Stimulated activated CD8-positive, alpha-beta memory T cell treated with anti-CD3 and anti-CD28 coated beads, Interleukin-7, amount 100 ng/mL, for 4 hours (primary cell): ENCODE data around the gene TTI1.

Source experiments
- DNase-seq, 2 donors: peaks; one replicate each; pipeline ENCODE4 v3.0.0-alpha.2; 2020; ENCODE audit warnings: low read depth in 2 of 2

Gene TTI1

DNA sequence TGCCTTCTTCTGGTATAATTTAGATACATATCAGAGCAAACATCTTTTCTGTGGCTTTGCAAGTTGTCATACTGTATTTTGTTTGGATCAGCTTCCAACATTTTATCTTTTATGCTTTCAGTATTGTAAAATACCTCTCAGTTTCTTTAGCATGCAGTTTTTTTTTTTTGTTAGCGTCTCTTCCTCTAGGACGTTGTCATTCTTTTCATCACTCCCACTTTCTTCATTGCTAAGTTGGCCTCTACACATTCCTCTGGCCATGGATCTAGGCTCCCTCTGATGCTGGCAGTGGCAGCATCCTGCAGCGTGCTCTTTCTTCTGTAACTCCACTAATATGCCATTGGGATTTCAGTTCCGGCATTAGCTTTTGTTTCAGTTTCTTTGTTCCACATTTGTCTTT, 22.0 kb upstream of the TTI1 start:
- no peak for DNase-seq

DNA sequence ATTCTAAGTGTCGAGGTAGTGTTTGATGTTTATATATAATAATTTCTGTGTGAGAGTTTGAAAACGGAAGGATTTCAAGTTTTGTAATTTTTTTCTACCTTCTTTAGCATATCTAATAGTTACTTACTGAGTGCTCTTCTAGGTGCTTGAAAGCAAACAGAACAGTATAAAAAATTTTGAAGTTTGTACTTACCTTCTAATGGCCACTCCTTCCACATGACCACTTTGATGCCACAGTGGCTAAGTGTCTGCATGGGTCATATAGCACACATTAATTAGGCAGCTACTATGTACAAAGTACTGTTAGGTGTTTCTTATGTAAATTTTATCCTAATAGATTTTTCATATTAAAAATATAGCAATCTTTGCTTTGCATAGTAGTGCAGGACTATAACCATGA, 21.4 kb upstream of the TTI1 start:
- no peak for DNase-seq

DNA sequence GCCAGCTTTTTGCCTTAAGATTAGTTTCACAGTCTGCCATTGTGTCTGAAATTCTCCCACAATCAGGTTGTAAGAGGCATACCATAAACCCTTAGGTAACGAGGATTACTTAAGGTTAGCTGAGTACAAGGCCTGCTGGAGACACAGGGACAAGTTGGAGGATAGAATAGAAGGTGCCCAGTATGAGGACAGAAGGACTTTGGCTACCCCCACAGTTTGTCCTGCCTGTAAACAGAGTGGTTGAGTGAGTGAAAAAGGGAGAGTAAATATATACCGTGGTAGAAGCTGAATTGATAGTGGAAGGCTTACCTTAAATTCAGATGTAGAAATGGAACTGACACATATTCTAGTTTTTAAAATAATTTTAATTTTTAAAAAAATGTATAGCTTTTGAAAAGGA, 19.6 kb upstream of the TTI1 start:
- no peak for DNase-seq

DNA sequence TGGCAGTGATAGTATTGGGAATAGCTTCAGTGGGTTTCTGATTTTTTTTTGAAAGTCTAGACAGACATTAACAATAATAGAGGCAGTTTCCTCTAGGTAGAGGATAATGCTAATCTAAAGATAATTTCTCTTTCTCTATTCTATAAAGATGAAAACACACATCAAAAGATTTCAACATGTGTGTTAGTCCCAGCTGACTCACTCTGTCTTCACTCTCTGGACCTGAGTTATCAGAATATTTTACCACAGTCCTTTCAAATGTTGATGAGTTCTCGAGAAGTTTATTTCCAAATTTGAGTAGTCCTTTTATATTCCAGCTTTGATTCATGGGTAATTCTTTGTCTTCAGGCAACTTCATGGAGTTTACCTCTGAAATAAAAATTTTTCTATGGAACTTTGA, 17.4 kb upstream of the TTI1 start:
- DNase-seq, result no peak

DNA sequence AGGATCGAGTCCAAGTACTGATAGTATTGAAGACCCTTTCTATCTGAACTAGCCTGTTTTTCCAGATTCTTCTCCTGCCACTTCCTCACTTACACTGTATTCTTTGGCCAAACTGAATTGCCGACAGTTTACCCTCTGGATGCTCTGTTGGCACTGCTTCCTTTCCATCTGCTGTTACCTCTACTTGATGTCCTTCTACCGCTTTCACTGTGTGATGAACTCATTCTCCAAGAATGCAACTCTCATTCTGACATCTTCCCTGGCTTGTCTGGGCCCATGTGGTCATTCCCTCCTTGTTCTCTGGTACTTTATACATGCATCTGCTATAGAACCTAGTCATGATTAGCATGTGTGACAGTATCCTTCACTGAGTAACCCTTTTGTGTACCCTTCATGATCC, 16.5 kb upstream of the TTI1 start:
- no peak for DNase-seq

DNA sequence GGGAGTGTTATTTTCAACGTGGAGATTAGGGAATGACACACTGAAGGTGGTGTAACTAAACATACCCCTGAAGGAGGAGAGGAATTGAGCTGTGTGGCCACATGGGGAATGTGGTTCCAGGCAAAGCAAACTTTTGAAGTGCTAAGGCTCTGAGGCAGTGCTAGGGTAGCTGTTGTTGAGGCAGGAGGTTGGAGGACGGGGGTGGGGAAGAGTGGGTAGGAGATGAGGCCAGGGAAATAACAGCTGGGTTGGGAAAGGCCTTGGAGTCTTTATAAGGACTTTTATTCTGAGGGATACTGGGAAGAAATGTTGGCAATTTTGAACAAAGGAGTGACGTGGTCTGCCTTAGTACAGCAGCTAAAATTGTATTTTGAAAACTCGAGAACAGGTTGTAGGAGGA, 13.3 kb upstream of the TTI1 start:
- no peak for DNase-seq

DNA sequence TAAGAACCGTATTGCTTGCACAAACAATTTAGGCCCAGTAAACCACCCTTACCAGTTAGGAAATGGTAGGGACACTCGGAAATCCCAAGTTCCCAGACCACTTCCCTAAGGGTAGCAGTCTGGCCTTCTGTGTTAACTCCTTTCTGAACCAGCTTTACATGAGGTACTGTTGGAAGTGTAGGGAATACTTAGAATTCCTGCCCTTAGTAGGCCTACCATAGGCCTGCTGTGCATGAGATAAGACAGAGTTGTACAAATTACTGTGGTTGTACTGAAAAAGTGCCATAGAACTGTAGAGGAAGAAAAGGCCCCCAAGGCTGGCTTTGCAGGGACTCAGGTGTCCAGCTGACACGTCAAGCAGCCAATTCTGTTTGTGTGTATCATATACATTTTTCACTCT, 11.4 kb upstream of the TTI1 start:
- DNase-seq, result no peak

DNA sequence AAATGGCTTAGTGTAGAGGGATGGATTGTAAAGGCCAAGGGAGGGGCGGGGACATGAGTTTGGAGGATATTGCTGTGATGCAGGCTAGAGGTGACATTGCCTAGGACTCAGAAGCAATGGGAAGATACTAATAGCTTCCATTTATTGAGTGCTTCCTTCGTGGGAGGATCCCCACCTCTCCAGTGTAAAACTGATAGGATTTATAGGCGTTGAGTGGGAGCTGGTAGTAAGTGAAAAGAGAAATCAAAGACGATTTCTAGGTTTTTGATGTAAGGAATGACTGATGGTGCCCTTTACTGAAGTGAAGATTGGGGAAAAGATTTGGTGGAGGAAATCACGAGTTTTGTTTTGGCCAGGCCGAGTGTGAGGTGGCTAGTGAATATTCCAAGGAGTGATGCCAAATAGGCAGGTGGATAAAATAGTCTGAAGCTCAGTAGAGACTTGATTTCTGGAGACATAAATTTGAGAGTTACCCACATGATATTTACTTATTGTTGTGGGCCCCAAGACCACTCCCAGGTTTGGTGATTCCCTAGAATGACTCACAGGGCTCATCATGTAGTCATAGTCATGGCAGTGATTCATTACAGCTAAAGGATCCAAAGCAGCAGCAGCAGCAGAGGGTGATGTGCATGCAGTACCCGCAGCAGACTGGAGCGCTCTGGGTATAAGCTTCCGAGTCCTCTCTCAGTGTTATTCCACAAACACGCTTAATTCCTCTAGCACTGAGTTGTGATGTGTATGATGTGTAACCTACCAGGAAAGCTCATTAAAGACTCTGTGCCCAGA, 10.4 kb upstream of the TTI1 start:
- DNase-seq, result no peak

DNA sequence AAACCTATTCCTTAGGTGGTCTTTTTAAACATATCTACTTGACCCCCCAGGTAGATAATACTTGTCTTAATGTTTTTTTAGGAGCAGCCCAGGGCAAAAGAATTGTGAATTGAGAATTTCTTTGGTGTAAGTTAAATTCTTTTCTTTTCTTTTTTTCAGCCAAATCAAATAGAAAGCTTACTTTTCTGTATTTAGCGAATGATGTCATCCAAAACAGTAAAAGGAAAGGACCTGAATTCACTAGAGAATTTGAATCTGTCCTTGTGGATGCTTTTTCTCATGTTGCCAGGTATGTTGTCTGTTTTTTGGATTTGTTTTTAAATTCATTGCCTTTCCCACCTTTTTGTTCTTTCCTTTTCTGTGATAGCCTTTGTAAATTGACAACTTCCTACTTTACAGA, 7.0 kb upstream of the TTI1 start:
- no peak for DNase-seq

DNA sequence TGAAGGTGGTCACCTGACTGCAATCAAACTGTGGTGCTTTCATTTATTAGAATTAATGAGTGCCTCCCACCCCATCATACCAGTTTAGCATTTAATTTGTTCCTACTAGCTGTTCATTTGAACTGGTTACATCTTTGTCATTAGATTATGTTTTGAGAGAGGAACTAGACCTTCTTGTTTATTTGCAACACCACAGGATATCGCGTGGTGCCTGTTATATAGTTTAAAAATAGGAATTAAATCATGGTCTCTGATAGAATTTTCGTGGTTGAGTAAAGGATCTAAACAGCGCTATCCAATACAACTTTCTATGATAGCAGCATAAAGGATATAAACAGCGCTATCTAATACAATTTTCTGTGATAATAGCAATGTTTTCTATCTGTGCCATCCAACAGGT, 3.1 kb upstream of the TTI1 start:
- DNase-seq, result no peak

DNA sequence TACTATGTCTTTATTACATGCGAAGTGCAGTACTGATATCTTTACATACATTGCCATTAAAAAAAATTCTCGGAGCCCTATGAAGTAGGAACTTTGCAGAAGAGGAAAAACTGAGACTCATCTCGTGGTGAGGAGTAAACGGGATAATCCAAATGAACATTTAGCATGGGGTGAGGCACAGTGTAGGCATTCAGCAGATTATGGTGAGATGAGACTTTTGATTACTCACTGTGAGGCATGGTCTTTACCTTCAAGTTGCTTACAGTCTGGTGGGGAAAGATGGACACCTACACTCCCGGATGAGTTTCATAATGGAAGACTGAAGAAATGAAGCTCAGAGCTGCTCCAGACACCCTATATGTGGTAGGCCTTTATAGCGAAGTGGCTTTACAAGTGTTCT, 1.7 kb upstream of the TTI1 start:
- no peak for DNase-seq

DNA sequence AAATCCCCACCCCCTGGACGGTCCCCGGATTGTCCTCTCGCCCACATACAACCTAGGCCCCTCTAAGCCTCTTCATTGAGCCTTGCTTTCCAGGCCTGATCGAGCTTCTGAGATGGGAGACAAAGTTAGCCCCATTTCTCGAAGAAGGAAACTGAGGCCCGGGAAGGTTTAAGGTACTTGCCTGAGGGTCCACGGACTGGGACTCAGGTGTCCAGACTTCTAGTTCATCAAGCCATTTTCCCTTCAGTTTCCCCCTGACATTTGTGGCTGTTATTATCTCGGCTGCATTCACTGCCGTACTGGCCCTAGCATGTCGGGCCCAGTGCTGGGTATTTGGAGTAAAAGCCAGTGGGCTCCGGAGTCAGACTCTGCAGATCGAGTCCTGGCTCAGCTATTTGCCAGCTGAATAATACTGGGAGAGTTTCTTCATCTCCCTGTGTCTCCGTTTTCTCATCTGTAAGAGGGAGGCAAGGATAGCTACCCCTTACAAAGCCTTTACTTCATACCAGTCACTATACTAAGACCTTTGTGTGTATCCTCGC, 923 bp upstream of the TTI1 start:
- no peak for DNase-seq

DNA sequence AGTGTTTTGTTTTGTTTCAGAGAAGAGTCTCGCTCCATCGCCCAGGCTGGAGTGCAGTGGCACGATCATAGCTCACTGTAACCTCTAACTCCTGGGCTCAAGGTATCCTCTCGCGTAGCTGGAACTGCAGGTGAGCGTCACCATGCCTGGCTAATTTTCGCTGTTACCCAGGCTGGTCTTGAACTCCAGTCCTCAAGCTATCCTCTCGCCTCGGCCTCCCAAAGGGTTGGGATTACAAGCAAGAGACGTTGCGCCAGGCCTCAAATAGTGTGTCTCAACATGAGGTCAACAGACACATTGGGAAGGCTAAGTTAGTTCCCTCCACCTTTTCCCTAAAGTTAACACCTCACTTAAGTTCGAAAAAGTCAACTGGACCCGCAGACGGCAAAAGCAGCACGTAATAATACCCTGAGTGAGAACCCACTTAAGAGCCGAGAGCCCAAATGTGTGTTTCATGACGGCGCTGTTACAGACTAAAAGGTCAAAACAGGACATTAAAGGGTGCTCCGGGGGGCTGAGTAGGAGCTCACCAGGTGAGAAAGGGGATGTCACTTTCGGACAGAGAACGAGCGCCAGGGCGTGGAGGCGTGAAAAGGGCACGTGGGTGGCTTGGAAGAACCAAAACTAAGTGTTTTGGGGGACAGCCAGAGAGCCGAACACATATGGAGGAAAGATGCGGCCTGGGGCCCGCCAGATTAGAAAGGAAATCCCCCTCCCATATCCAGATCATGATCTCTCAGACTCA, 499 bp downstream of the TTI1 start:
- peak; percentile 57 to 62 for DNase-seq

DNA sequence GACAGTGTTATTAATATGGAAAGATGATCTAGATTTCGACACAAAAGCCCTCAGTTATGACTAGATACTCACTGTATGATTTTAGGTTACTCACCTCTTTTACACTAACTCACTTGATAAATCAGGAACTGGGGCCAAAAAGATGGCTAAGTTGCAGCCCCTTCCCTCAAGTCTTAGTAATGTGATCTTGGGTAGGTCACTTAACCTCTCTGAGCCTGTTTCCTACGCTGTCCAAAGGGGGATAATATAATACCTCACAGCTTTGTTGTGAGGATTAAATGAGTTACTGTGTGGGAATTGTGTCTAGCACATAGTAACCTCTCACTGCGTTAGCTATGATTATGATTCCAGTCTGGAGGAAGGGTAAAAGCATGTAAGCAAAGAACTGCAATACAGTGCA, 1.3 kb downstream of the TTI1 start:
- DNase-seq, result no peak

DNA sequence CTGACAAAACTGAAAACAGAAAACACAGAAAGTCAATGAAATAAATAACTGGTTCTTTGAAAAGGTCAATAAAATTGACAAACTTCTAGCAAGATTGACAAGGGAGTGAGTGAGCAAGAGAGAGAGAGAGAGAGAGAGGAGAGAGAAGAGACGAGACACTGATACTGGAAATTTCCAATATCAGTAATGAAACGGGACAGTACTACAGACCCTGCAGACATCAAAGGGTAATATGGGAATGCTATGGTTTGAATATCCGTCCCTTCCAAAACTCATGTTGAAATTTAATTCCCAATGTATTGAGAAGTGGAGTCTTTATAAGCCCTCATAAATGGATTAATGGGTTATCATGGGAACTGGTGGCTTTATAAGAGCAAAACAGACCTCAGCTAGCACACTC, 3.8 kb downstream of the TTI1 start:
- DNase-seq, result no peak

DNA sequence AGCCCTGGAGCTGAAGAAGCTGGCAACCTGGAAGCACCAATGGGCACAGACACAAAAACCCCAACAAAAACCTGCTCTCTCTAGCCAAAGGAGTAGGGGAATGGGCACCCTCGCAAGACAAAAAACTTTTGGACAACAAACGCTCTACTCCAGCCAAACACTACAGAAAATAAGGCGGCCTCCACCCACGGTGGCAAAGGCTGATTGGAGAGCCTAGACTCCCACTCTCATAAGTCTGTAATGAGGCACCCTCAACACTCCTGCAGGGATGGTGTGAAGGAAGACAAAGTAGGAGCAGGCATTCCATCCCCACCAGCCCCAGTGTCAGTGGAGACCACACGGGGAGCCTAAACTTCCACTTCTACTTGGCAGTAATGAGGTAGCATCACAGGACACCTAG, 8.8 kb downstream of the TTI1 start:
- no peak for DNase-seq

DNA sequence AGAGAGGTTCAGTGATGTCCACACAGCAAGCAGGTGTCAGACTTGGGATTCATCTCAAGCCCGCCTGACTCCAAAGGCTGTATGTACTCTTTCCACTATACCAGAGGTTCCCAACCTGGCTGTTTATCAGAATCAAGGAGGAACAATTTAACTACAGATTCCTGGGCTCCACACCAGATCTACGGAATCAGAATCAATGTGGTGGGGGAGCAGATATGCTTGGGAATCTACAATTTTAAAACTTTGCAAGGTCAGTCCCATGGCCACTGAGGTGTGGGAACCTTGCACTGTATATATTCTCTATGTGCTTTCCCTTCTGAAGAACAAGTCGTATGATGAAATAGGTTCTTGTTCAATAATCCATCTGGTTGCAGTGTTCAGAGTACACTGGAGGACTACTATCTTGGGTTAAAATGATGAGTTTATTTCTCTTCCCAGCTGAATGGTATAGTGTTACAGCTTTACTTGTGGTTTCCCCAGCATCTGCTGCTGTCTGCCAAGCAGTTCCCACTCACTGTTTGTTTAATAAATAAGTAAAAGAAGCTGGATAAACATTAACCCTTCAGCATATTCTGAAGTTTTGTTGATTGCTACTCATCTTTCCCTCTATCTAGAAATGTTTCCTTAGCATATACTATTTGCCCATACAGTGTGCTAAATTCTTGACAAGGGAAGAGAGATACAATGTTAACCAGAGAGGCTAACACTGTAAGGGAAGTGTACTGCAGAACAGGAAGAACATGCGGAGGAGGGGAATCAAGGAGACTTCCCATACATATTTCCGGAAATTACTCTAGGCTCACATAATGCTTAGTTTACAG, 9.9 kb downstream of the TTI1 start:
- DNase-seq, result no peak

DNA sequence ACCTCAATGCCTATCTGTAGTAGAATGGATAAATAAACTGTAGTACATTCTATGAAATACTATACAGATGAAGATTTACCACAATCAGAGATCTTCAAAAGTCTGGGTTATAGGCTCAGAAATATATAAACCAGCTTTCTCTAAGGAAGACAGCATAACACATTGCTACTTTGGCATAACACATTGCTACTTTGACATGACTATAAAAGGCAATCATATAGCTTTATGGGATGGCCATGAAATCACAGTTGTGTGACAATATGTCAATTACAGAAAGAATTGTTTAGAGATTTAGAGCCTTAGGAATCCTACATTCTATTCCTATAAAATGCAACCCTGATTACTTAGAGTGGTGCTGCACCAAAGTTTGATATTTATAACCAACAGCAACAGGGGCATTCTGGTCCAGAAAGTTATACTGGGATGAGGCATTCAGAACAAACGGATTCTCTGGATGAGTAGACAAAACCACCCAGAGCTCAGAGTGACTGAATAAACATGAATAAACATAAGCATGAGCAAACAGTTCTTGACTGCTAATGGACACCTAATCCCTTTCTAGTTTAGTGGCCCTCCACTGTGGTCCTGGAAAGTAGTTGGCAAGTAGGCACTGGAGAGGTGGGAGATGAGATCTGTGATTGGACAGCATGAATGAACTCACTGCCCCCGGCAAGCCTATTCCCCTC, 12.0 kb downstream of the TTI1 start:
- DNase-seq, result no peak

DNA sequence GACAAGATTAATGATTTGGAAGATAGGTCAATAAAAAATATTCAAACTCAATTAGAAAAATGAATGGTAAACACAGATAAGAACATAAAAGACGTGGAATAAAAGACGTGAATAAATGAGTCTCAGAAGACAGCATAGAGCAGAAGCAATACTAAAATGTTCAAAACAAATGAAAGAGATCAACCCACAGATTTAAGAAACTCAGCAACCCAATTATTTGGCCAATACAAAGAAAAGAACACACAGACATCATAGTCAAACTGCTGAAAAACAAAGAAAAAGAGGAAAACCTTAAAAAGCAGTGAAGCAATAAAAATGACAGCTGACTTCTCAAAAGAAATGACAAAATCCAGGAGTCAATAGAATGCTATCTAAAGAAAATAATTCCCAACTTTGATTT, 14.9 kb downstream of the TTI1 start:
- DNase-seq, result no peak

DNA sequence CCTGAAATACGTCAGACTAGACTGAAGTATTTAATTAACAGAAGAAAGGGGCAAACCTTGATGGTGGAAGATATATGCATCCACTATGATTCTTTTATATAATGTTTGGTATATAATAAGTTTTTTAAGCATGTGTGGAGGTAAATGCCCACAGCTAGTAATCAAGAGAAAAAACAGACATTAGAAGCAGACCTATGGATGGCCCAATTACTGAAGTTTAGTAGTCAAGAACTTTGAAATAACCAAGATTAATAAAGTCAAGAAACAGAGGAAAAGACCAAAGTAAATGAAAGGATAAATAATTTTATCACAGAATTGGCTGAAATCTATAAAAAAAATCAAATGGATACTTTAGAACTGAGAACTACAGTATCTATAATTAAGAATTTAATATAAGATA, 15.3 kb downstream of the TTI1 start:
- DNase-seq, result no peak

DNA sequence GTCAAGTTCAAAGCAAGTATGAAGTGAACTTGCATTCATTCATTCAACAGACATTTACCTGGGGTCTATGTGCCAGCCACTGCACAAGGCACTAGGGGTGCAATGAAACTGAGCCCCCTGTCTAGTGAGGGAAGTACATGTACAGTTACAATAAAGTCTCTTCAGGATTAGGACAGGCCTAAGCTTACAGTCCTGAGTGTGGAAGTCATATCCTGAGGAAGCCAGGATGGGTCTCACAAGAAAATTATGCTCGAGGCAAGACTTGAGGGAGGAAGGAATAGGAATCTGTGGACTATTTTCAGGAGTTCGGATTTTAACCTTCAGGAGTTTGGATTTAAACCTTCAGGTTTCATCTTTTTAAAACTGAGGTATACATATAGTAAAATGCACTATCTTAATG, 19.4 kb downstream of the TTI1 start:
- DNase-seq, result no peak

DNA sequence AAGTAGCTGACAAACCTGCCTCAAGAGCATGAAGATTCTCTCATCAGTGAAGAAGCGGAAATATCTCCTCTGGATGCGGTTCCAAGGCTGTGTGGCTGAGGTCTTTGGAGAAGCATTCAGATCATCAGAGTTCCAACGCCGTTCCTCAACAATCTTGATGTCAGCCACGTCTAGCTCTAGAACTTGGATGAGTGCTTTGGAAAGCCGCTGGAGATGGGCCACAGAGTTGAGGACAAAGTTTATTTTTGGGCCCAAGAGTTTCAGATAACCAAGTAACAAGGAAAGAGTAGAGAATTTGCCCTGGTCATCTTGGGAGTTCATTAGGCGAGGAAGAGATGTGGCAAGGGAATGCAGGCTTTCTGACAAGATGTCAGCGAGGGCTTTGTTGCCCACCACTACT, 20.9 kb downstream of the TTI1 start:
- DNase-seq, result no peak
